Uterus (tissue), 2 donors: ENCODE measurements around the gene TMEM74B.

Experiments
- POLR2A ChIP-seq, 2 donors: fragments of 450-650 bp; IDR thresholded peaks; one replicate each; pipeline ENCODE4 v1.6.1; 2016; ENCODE audit warnings: antibody characterized with exemption in 2 of 2, mild to moderate bottlenecking in 1 of 2, moderate library complexity in 1 of 2
- TF ChIP-seq, protein P1 (sequence below), 4 experiments: fragments of 200-600 bp in 2 of 4; fragments of 450-650 bp in 2 of 4; sonication (generic) in 2 of 4; IDR thresholded peaks; one replicate each; pipeline ENCODE4 v1.5.1; 2016 to 2019; ENCODE audit warnings: antibody characterized with exemption in 4 of 4, mild to moderate bottlenecking in 2 of 4, moderate library complexity in 1 of 4

DNA sequence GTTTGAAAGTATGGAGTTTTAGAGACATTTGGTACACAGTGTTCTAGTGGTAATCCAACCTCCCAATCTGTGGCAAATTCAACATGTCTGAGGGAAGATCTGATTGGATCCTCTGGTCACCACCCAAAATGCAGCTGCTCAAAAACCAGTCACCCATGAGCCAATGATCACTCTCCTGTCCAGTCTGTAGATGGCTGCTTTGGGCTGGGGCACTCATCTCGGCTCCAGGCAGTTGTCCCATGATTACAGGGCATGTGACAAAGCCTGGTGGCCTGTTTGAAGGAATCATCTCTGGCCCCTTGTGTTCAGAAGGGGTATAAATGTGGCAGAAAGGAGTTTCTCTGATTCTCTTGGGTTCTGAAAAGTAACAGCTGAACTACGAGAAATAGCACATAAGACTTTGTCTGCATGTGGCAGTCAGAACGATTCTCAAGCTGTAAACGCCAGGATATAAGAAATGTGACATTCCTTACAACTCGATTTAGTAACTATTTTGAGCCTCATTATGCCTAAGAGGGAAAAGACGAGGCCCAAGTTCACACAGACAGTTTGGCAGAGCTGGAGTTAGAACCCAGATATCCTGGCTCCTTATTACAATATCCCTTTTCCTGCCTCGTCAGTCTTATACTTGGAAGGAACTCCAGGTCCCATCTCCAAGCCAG lies 14.6 kb upstream of the TMEM74B start:
- TF ChIP-seq, protein P1, sequence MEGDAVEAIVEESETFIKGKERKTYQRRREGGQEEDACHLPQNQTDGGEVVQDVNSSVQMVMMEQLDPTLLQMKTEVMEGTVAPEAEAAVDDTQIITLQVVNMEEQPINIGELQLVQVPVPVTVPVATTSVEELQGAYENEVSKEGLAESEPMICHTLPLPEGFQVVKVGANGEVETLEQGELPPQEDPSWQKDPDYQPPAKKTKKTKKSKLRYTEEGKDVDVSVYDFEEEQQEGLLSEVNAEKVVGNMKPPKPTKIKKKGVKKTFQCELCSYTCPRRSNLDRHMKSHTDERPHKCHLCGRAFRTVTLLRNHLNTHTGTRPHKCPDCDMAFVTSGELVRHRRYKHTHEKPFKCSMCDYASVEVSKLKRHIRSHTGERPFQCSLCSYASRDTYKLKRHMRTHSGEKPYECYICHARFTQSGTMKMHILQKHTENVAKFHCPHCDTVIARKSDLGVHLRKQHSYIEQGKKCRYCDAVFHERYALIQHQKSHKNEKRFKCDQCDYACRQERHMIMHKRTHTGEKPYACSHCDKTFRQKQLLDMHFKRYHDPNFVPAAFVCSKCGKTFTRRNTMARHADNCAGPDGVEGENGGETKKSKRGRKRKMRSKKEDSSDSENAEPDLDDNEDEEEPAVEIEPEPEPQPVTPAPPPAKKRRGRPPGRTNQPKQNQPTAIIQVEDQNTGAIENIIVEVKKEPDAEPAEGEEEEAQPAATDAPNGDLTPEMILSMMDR (IDR thresholded peaks at IDR 0.05): no peak
- no peak for TF ChIP-seq POLR2A (IDR thresholded peaks at IDR 0.05)
